GM21723 (cell line): ENCODE results near the gene NR2F1-AS1.
"Not testable (repeated sequence)": the region's sequence is repeated elsewhere in the genome, so short reads cannot be mapped to it uniquely, and the experiment has no call there.

ENCODE experiments used
- ATAC-seq: cut with Tn5 transposase; IDR thresholded peaks from one replicate; pipeline ENCODE4 v1.9.1; 2021; ENCODE audit warnings: mild to moderate bottlenecking, moderate library complexity; ENCODE audit not compliant: unreplicated experiment

Gene NR2F1-AS1

GRCh38 chr5:93577854-93578812, 2.9 kb downstream of the NR2F1-AS1 start:
- no peak for ATAC-seq

- no peak for ATAC-seq
These were observed 3.8 kb downstream of the NR2F1-AS1 start for GRCh38 chr5:93576994-93577853.

DNA sequence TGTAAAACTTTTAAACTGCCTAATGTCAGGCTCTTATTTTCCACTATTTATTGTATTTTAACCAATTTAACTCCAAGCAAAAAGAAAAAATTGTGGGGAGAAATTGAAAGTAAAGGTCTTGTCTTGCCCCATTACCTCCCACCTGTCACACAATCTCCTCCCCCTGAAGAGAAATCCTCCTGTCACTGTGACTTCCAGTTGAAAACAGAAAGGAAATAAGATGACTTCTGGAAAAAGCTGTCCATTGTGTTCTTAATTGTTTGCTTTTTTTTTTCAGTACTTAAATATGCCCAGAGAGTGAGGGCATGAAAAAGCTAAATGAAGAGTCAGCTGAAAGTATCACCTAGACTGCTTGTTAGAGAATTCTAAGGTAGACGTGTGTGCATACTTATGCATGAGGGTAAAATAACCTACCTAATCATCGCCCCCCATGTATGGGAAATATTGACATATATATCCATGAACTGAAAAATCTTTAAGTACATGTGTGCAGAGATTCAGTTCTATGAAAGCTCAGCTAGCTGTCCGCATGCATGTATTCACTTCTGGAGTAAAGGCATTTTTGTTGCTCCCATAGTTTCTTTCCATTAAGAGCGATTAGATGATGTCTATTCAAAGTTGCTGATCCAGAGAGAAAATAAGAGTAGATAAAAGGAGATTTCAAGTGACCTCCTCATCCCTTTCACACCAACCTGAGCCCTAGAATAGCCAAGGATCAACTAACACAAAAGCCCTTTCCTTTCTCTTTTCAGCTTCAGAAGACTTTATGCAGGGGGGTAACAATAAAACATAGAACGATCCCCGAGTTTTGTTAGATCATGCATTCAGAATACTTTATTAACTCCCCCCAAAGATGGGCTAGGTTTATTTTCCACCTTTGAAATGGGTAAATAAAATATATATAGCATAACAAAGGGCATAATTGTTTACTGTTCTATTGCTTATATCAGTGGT, 5.3 kb downstream of the NR2F1-AS1 start:
- no peak for ATAC-seq

- ATAC-seq = no peak
These were observed 6.3 kb downstream of the NR2F1-AS1 start for GRCh38 chr5:93574491-93575305.

GRCh38 chr5:93573354-93574351, 7.4 kb downstream of the NR2F1-AS1 start:
- no peak for ATAC-seq

DNA sequence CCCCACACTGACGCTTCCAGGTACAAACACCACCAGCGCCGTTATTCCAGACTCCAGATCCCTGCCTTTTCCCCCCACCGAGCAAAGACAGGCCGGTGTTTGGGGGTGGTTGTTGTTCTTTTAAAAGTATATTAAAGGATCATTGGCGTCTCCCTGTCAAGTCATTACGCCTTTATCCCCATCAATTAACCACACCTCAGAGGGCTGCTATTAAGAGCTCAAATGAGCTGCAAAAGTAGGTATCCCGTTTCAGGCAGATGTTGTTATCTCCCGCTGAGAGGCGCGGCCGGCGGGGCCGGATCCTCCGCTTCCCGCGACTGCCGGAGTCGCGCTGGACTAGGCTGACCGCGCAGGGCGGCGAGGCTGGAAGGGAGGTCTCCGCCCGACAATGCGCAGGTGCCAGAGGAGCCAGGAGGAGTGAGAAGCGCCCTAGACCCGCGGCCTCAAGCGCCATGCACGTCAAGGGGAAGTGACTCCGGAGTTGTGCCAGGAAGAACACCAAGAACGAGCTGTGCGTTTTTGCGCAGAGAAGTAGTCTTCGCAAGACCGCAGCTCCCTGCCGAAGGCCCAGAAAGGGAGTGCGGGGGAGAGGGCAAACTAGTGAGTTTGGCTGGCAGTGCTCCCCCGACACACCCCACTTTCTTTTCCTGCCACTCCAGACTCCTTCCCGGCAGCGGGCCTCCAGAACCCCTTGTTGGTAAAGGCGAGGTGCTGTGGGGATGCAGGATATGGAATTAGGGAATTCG, 8.2 kb downstream of the NR2F1-AS1 start:
- no peak for ATAC-seq

- no peak for ATAC-seq
These were observed 8.9 kb downstream of the NR2F1-AS1 start for GRCh38 chr5:93572101-93572607.

DNA sequence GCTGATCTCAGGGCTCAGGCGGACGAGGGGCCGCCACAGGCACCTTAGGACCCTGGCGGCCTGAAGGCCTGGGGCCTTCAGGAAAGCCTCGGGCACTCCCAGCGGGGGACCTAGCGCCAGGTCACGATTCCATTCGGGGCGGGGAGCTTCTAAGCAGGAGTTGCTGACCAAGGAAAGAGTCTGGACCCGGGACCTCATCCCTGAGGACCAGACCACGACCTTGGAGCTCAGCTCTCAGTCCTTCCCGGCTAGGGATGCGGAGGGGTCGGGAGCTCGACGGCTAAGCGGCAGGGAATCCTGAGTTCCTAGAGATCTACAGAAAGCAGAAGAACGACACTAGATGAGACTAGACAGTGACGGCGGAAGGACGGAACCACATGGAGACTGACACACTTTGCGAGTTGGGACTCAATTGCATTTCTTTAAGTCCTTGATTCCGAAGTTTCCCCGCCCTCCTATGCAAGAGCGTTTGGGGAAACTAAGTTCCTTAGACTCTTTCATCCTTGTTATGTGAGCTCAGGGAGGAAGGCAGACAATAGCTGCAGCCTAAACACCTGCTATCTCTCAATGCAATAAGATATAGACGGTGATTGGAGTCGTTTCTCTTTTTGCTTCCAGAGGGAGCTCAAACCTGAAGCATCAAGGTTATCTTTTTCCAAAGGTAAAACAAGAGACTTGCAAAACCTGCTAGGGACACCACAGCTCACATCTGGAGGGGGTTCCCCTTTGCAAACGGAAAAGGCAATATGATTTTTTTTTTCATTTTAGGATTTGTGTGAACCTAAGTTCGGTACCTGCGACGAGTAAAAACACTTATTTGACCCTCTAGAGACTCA, 9.7 kb downstream of the NR2F1-AS1 start:
- ATAC-seq = no peak

- peak; percentile 68 for ATAC-seq
These were observed 10.5 kb downstream of the NR2F1-AS1 start for GRCh38 chr5:93570294-93571113.

DNA sequence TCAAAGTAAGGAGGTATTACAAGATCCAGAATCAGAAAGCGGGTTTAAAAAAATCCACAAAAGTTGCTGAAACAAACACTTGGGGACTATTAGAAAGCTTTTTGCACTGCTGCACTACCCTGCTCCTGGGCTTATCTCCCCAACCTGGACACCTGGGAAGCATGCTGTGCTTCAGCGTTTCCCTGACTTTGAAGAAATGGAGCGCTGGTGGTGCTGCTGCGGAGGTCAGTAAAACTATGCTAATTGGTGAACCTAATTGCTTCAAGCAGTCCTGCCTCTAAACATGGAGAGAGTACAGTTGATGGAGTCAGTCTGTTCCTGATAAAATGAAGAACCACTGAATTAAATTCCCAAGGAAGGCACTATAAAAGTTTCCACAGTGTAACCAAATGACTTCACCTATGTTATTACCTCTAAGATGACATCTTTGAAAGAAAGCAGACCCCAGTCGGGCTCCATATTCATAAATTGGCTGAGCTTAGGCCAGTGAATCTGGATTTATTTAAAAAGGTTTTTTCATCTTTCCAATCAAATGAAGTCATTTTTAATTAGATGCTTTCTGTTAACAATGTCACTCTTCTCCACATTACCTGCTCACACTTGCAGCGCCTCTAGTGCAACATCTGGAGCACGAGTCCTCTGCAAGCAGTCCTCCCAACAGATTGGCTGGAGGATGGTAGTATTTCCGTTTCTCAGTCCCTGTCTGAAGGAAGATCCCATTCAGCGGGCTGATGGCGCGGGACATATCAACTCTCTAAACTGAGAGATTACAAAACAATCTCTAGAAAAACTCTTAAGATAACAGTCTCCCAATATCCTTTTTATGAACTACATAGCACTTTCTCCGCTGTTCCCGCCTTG, 11.5 kb downstream of the NR2F1-AS1 start:
- ATAC-seq = no peak

DNA sequence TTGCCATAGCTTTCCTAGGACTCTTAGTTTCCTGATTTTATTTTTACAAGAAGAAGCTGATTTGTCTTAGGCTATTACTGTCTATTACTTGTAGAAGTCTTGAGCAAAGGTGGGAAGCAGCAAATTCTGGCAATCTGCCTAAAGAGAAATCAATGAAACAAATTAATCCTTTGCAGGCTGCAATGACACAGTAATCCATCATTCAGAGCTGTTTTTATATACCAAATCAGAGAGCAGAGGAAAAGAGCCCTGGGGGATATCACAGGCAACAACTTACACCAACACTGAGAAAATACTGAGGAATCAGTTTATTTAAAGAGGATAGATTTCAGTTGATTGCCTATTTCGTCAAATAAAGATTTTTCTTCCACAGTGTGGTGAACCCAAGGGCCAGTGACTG, 13.6 kb downstream of the NR2F1-AS1 start:
- ATAC-seq = no peak

DNA sequence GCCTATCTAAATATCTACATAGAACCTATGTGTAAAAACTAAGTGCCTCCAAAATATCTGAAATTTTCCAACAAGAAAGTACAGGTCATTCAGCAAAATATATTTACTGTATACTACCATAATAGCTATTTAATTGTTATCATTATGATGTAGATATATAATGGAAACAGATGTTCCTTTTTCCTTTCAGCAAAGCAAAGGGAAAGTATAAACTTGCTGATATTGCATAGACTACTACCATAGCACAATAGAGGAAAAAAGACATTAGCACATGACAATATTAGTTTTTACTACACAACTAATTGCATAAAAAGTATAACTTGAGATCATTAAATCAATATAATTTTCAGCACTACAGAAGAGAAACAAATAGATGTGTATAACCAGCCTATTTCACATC, 14.9 kb downstream of the NR2F1-AS1 start:
- no peak for ATAC-seq

- no peak for ATAC-seq
These were observed 23.9 kb downstream of the NR2F1-AS1 start for GRCh38 chr5:93557021-93557604.

DNA sequence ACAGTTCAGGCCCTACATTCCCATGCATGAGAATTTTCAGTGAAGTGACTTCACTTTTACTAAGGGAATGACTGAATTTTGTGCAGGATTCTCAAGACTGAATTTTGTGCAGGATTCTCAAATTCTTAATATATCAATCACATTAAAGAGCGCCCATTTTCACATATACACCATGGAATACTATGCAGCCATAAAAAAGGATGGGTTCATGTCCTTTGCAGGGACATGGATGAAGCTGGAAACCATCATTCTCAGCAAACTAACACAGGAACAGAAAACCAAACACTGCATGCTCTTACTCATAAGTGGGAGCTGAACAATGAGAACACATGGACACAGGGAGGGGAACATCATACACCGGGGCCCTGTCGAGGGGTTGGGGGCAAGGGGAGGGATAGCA, 31.4 kb downstream of the NR2F1-AS1 start:
- not testable (repeated sequence) for ATAC-seq

DNA sequence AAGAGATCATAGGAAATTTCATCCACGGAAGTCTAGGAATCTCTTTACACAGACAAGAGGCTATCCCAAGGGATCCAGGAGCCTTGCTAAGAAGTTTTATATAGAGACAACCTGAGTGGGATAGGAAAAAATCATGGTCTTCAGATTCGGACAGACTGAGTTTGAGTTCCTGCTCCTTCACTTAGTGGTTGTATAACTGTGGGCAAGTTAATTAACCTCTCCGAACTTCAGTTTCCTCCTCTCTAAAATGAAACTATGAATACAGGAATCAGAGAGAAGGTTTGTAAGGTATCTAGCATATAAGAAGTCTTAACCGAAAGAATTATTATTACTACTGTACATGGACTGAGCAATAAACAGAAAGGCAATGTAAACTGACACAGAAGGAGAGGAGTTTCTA, 35.1 kb downstream of the NR2F1-AS1 start:
- ATAC-seq = no peak
